PC-3 (cell line): ENCODE measurements around the gene NFATC2IP. TPM values are rescaled to one million over a fixed set of nuclear protein-coding genes. Genes with fewer than 3 reads are reported as not detected.

ENCODE experiments used
- ATAC-seq: fragments of 200-7000 bp; cut with Tn5 transposase; 2 replicates; pipeline ENCODE4 v1.9.1; 2020; ENCODE audit warnings: mild to moderate bottlenecking, moderate library complexity
- BruUV-seq: library from RNA; stranded (reverse); fragments of 400-500 nt; replicated peaks from 2 replicates; lab custom pipeline; 2021; lab: Mats Ljungman, UMichigan
- CTCF ChIA-PET: fragments of 300-600 bp; sonication (Branson Sonifier 250); formaldehyde crosslinking; loops from one replicate; lab custom pipeline; 2022; ENCODE audit warnings: antibody characterized with exemption; lab: Charles Lee
- POLR2A ChIA-PET: fragments of 300-600 bp; sonication (Branson Sonifier 250); formaldehyde crosslinking; loops from one replicate; lab custom pipeline; 2022; ENCODE audit warnings: antibody characterized with exemption; ENCODE audit not compliant: unreplicated experiment; lab: Charles Lee
- DNase-seq: peaks from one replicate; pipeline ENCODE4 v3.0.0-alpha.2; 2015
- H2AFZ ChIP-seq: fragments of 300-600 bp; sonication (generic); 2 replicates; pipeline ENCODE4 v1.6.0; 2016; ENCODE audit warnings: antibody characterized with exemption, low read length
- H3F3A ChIP-seq: fragments of 300-600 bp; sonication (generic); one replicate; pipeline ENCODE4 v1.6.0; 2017; ENCODE audit warnings: antibody characterized with exemption, low read length, control low read depth, mild to moderate bottlenecking; ENCODE audit not compliant: unreplicated experiment
- H3K27ac ChIP-seq: fragments of 300-600 bp; sonication (generic); 2 replicates; pipeline ENCODE4 v1.5.1; 2016; ENCODE audit warnings: mild to moderate bottlenecking, low read length
- H3K27me3 ChIP-seq: fragments of 300-600 bp; sonication (generic); 2 replicates; pipeline ENCODE4 v1.6.1; 2016; ENCODE audit warnings: low read length, mixed read lengths
- H3K36me3 ChIP-seq: fragments of 300-600 bp; sonication (generic); 2 replicates; pipeline ENCODE4 v1.6.1; 2016; ENCODE audit warnings: low read depth, mixed run types, low read length, mixed read lengths
- H3K4me1 ChIP-seq: fragments of 300-600 bp; sonication (generic); 2 replicates; pipeline ENCODE4 v1.5.1; 2016; ENCODE audit warnings: low read length; ENCODE audit not compliant: insufficient read depth
- H3K4me2 ChIP-seq: fragments of 300-600 bp; sonication (generic); 2 replicates; pipeline ENCODE4 v1.6.0; 2016; ENCODE audit warnings: low read length
- H3K4me3 ChIP-seq: fragments of 300-600 bp; sonication (generic); 2 replicates; pipeline ENCODE4 v1.5.1; 2016; ENCODE audit warnings: mild to moderate bottlenecking, low read length, mixed read lengths
- H3K79me2 ChIP-seq: fragments of 300-600 bp; sonication (generic); 2 replicates; pipeline ENCODE4 v1.6.1; 2017; ENCODE audit warnings: low read length, mixed read lengths
- H3K9ac ChIP-seq: fragments of 300-600 bp; sonication (generic); 2 replicates; pipeline ENCODE4 v1.6.0; 2016; ENCODE audit warnings: mild to moderate bottlenecking, low read length
- H3K9me2 ChIP-seq: fragments of 300-600 bp; sonication (generic); replicated peaks from 2 replicates; pipeline ENCODE4 v1.6.1; 2016; ENCODE audit warnings: mixed run types, low read length, mixed read lengths
- H3K9me3 ChIP-seq: fragments of 300-600 bp; sonication (generic); 2 replicates; pipeline ENCODE4 v1.6.1; 2016; ENCODE audit warnings: low read length, mixed read lengths
- H4K20me1 ChIP-seq: fragments of 300-600 bp; sonication (generic); 2 replicates; pipeline ENCODE4 v1.6.1; 2016; ENCODE audit warnings: low read length, mixed read lengths
- EZH2 ChIP-seq: fragments of 300-600 bp; sonication (generic); IDR thresholded peaks from one replicate; pipeline ENCODE4 v1.6.1; 2017; ENCODE audit warnings: antibody characterized with exemption, mild to moderate bottlenecking, low read length; ENCODE audit not compliant: unreplicated experiment
- EZH2phosphoT487 ChIP-seq: fragments of 300-600 bp; sonication (generic); IDR thresholded peaks from 2 replicates; pipeline ENCODE4 v1.6.1; 2018; ENCODE audit warnings: mild to moderate bottlenecking, antibody characterized with exemption, low read length, borderline replicate concordance
- intact Hi-C: fragments of 100-400 bp; cut with micrococcal nuclease; formaldehyde crosslinking; loops from 2 replicates; pipeline ENCODE4 v1.9.0; 2023
- total RNA-seq: library from RNA; depleted of rRNA; stranded (reverse); fragments of >200 nt; gene quantifications from 2 replicates; pipeline ENCODE4 v1.2.3, GENCODE V29; 2014; rRNA removed
- TF ChIP-seq, protein P1 (sequence below): fragments of 300-600 bp; sonication (generic); conservative IDR thresholded peaks from 2 replicates; pipeline ENCODE4 v1.5.1; 2017; ENCODE audit warnings: antibody characterized with exemption, low read depth, mild to moderate bottlenecking, low read length

The NFATC2IP gene
- total RNA-seq, 1 experiment from 2014 or later: 33.3 TPM

DNA sequence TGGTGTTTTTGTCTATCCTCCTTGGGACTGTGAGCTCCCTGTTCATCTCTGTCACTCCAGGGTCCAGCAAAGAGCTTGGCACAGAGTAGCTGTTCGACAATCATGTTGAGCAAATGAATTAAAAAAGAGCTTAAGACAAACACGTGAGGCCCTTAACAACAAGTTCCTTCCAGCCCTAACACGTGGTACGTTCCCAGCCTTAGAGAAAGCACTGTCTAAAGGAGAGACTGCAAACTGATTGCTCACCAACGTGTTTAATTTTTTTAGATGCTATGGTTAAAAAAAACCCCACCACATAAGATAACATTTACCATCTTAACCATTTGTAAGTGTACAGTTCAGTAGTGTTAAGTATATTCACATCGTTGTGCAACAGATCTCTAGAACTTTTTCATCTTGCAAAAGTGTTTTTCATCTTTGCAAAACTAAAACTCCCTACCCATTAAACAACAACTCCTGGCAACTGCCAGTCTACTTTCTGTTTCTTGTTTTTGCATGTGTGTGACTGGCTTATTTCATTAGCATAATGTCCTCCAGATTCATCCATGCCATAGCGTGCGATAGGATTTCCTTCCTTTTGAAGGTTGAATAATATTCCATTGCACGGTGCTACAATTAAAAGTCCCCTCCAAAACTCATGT lies 62.3 kb downstream of the NFATC2IP start:
- intact Hi-C loops: no loop called here
- no peak for DNase-seq

DNA sequence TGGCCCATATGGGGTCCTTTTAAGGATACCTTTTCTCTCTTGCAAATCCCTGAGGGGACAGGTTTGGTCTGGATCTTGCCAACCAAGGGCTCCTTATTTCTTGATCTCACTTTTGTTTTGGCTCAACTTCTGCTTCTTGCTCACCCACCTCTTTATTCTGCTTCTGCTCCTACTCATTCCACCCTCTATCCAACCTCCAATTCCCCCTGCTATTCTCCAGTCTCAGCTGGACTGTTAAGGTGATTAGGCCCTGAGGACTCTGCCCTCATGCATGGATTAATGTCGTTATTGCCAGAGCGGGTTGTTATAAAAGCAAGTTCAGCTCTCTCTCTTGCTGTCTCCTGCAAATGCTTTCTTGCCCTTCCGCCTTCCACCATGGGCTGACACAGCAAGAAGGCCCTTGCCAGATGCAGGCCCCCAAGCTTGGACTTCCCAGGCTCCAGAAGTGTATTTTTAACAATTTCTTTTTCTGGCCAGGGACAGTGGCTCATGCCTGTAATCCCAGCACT lies 63.9 kb downstream of the NFATC2IP start:
- no peaks in the 10 kb centered on the region for H3K36me3 ChIP-seq
- H3K27ac ChIP-seq: no peak overlapping the region
- no peak overlapping the region for H2AFZ ChIP-seq
- no peaks in the 10 kb centered on the region for H3K4me1 ChIP-seq
- H3K79me2 ChIP-seq: no peaks in the 10 kb centered on the region
- no peaks in the 10 kb centered on the region for H3F3A ChIP-seq
- ChIA-PET CTCF (no interaction called here), POLR2A (no interaction called here)
- DNase-seq: no peak
- no peaks in the 10 kb centered on the region for H4K20me1 ChIP-seq
- no peak overlapping the region for H3K4me3 ChIP-seq
- H3K4me2 ChIP-seq: no peak overlapping the region
- H3K9me2 ChIP-seq: no peaks in the 10 kb centered on the region
- no peak overlapping the region for H3K9ac ChIP-seq
- H3K9me3 ChIP-seq: no peaks in the 10 kb centered on the region
- no peaks in the 10 kb centered on the region for H3K27me3 ChIP-seq
- intact Hi-C loops: no loop called here
- TF ChIP-seq, protein P1, sequence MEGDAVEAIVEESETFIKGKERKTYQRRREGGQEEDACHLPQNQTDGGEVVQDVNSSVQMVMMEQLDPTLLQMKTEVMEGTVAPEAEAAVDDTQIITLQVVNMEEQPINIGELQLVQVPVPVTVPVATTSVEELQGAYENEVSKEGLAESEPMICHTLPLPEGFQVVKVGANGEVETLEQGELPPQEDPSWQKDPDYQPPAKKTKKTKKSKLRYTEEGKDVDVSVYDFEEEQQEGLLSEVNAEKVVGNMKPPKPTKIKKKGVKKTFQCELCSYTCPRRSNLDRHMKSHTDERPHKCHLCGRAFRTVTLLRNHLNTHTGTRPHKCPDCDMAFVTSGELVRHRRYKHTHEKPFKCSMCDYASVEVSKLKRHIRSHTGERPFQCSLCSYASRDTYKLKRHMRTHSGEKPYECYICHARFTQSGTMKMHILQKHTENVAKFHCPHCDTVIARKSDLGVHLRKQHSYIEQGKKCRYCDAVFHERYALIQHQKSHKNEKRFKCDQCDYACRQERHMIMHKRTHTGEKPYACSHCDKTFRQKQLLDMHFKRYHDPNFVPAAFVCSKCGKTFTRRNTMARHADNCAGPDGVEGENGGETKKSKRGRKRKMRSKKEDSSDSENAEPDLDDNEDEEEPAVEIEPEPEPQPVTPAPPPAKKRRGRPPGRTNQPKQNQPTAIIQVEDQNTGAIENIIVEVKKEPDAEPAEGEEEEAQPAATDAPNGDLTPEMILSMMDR: no peak
- TF ChIP-seq EZH2: no peak
- no peak for TF ChIP-seq EZH2phosphoT487
- no peak for ATAC-seq
- BruUV-seq: no TSS peak

More for the DNA sequence above, 62.3 kb downstream of the NFATC2IP start:
- Histone ChIP-seq H3K36me3 (no peaks in the 10 kb centered on the region), H3K4me1 (no peaks in the 10 kb centered on the region), H3K27me3 (no peaks in the 10 kb centered on the region), H3K9ac (no peak overlapping the region), H3K79me2 (no peaks in the 10 kb centered on the region), H3F3A (no peaks in the 10 kb centered on the region), H2AFZ (no peak overlapping the region), H3K4me3 (no peak overlapping the region), H3K27ac (no peak overlapping the region), H3K4me2 (no peak overlapping the region), H4K20me1 (no peaks in the 10 kb centered on the region), H3K9me2 (no peaks in the 10 kb centered on the region), H3K9me3 (no peaks in the 10 kb centered on the region)
- no peak for TF ChIP-seq EZH2phosphoT487
- TF ChIP-seq, protein P1: no peak
- no peak for TF ChIP-seq EZH2
- ATAC-seq: no peak
- ChIA-PET POLR2A (no interaction called here), CTCF (no interaction called here)
- no TSS peak for BruUV-seq

Other genes starting within 250 kb of the NFATC2IP start
- 369 and 630 TPM in 2 replicates for gene EIF3C, start 239.5 kb upstream of the NFATC2IP start, total RNA-seq
- gene NPIPB9, start 199.2 kb upstream of the NFATC2IP start, total RNA-seq: 1.7 TPM in 1 of 2 replicates, not detected in the other
- gene ATXN2L, start 127.9 kb upstream of the NFATC2IP start, total RNA-seq: 65.8 and 104 TPM in 2 replicates
- gene TUFM, start 104.6 kb upstream of the NFATC2IP start, total RNA-seq: 185 and 198 TPM in 2 replicates
- 22.2 and 24.4 TPM in 2 replicates for gene SH2B1, start 87.1 kb upstream of the NFATC2IP start, total RNA-seq
- gene ATP2A1, start 72.4 kb upstream of the NFATC2IP start, total RNA-seq: 0.23 and 0.87 TPM in 2 replicates
- gene RABEP2, start 25.7 kb upstream of the NFATC2IP start, total RNA-seq: 40.2 and 43.3 TPM in 2 replicates
- not detected in 2 replicates for gene CD19, start 19.0 kb upstream of the NFATC2IP start, total RNA-seq
- gene SPNS1, start 23.8 kb downstream of the NFATC2IP start, total RNA-seq: 44.8 and 50.6 TPM in 2 replicates
- gene LAT, start 34.1 kb downstream of the NFATC2IP start, total RNA-seq: 0.29 and 1.0 TPM in 2 replicates